Epidermal melanocyte (primary cell): ENCODE measurements around the gene ZNF652.
"Not testable (repeated sequence)": the region's sequence is repeated elsewhere in the genome, so short reads cannot be mapped to it uniquely, and the experiment has no call there.

ENCODE experiments used
- DNase-seq: peaks from one replicate; pipeline ENCODE4 v3.0.0; 2011; ENCODE audit warnings: low spot score; ENCODE audit not compliant: insufficient read length

ZNF652 gene

DNA sequence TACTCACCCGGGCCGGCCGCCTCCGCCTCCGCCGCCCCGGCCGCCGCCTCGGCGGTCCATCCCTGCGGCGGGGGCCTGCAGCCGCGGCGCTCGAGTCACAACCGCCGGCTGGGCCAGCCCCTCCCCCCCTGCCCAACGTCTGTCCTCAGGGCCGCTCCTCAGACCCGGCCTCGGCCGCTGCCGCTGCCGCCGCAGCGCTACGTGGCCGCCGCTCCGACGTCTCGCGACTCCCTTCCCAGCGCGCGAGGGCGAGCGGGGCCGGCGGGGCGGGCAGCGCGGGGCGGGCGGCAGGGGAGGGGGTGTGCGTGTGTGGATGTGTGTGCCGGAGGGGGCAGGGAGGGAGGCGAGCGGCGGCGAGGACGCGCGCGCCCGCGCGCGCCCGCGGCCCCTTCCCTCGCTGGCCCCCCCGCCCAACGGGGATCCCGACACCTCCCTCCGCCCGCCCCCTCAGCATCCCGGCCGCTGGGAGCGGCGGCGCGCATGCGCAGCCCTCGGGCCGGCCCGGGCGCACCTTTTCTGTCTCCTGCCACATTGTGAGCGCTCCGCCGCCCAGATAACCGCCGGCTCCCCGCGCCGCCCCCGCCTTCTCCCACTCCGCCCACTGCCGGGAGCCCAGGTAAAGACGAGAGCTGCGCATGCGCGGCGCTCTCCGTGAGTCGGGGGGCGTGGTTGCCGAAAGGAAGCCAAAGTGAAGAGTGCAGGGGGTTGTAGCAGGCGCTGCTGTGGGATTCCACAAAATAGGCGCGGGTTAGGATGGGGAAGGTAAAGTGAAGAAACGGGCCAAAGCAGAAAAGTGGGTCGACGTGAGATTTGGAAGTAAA lies at the start of gene ZNF652:
Gene ZNF652, minus strand, starts transcription at position 349 of the 821 bp plus-strand sequence. CDS start 44,525 bp downstream, outside the sequence.
- peak; percentile 91 for DNase-seq

GRCh38 chr17:49409066-49409465 lies 47.0 kb upstream of the ZNF652 start:
- DNase-seq: no peak

DNA sequence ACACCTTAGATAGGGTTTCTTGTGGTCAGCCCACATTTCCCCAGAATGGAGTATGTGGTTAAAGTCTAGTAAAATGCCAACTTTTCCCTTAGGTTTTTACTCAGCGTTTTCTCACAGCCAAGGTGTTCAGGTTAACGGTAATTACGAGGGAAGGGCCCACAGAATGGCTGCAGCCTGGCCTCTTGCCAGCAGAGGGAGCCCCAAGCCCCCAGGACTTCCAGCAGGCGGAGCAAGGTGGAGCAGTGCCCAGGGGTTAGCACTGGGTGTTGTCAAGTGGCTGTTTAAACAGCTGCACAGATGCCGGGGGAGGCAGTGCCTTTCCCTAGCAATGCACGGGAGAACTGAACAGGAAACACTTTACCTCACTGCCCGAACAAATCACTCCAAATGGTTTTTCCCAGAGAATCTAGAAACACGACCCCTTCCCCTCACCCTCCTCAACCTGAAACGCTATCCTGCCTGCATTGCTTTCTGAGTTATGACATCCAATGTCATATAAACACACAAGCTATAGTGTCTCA lies 46.0 kb upstream of the ZNF652 start:
- no peak for DNase-seq

GRCh38 chr17:49407086-49407485 lies 45.0 kb upstream of the ZNF652 start:
- no peak for DNase-seq

- DNase-seq: no peak
These were observed 44.5 kb upstream of the ZNF652 start for GRCh38 chr17:49406421-49407061.

DNA sequence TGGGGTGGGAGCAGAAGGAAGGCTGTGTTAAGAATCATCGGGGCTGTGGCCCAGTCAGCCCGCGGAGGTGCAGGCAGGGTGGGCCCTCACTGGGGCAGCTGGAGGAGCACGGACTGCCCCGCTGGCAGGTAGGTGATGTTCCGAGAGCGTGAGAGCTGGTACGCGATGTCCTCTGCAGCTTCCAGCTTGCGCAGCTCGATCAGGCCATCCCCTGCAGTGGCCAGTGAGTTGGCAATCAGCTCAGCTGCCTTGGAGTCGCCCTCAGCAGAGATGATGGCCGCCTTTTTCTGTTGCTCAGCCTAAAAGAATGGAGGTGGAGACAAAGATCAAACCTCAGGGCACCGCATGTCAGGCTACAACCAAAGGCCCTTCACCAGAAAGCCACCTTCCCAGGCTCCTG lies 42.9 kb upstream of the ZNF652 start:
- DNase-seq: no peak

DNA sequence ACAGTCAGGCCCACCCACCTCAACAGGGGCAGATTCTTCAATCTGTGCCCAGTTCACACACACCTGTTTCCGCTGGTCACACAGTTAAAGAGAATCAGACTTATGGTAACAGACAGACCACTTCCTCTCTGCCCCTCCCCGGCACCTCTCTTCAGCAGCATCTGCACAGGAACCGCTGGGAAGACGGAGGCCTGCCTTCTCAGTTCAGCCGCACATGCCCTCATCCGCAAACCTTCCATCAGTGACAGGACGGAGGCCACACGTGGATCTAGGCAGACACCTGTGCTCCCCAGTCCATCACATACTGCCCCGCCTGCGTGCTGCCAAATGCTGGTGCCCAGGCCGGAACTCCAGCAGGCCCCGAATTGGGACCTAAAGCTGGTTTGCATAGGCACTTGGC lies 42.3 kb upstream of the ZNF652 start:
- DNase-seq: no peak

DNA sequence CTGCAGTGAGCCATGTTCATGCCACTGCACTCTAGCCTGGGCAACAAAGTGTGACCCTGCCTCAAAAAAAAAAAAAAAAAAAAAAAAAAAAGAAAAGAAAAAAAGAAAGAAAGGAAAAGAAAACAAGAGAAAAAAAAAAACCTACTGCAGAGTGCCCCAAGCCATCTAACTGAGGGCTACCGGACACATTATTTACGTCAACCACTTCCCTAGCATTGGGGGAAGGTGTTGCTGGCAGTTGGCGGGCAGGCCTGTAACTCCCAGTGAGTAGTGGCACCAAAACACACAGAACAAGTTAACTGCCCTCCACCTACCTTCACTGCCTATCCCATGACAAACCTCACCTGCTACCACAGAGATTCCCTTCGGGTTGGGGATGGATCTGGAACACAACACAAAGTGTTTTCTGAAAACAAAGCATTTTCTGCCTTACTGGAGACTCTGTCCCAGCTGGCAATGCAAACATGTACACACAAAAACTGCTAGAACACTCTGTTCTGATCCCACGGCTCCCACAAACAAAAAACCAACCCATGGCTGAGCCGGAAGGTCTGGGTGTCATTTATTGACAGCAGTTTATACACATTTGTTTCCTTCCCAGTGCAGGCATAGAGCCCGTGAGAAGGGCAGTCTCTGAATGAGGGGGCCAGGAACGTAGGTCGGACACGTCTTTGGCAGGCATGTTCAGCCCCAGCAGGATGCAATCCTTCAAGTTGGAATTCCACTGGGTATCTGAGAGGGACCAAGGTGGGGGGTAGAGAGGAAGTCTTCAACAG lies 41.7 kb upstream of the ZNF652 start:
- no peak for DNase-seq

DNA sequence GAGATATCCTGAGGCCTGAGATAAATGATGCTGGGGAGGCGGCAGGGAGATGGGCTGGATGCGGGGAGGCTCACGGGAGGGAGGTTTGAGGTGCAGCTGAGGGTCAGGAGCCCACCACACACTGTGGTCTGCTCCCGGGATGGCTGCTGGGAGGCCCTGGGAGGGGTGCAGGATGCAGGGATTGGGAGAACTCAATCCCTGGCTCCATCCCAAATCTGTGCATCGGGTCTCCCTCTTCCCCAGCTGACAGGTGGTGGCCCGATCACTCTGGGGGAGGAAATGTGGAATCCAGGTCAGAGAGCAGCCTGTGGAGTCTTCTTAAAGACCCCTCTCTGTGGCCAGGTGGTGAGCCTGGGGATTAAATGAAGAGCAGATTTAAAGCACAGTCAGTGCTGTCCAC lies 40.7 kb upstream of the ZNF652 start:
- DNase-seq: no peak

DNA sequence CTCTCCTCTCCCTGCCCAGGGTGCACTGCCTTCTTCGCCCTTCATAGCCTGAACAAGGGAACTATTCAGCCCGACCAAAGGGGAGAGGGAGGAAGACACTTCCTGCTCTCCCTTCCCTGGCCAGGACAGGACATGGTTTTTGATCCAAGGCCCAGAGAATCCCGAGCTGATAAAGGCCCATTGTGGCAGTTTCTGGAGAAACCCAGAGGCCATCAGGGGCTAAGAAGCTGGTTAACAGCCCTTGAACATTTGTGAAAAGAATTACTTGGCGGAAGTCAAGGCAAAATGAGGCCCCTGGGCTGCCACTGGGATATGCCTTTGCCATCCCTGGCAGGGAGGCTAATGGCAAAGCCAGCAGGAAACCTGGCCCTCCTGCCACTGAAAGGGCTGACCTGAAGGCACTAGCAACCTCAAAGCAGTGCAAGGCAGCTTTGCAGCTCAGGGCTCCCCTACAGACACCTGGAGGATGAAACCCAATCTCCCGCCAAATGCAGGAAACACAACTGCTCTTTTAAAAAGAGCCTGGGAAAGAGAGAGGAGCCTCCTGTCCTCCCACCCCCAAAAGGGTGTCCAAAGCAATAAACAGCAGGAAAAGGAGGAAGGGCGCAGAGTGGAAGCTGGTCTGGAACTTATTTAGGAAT lies 40.0 kb upstream of the ZNF652 start:
- DNase-seq: peak; percentile 83

GRCh38 chr17:49399995-49400394 lies 37.9 kb upstream of the ZNF652 start:
- DNase-seq: no peak

DNA sequence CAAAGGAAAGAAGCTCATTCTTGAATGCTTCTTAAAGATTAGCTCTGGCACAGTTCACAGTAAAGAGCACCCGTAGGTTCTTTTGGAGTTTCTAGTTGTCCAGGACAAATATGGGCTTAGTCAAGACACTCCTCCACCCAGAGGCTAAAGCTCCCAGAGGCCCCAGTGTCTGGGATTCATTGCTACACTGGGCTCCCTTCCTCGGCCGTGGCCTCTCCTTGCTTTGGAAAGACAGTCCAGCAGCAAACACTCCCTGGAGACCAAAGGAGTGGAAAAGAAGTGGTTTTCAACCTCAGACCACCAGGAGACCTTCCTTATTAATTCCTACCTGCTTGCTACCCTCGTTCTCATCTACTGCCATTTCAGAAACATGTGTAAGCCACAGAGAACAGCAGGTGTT lies 35.5 kb upstream of the ZNF652 start:
- no peak for DNase-seq

DNA sequence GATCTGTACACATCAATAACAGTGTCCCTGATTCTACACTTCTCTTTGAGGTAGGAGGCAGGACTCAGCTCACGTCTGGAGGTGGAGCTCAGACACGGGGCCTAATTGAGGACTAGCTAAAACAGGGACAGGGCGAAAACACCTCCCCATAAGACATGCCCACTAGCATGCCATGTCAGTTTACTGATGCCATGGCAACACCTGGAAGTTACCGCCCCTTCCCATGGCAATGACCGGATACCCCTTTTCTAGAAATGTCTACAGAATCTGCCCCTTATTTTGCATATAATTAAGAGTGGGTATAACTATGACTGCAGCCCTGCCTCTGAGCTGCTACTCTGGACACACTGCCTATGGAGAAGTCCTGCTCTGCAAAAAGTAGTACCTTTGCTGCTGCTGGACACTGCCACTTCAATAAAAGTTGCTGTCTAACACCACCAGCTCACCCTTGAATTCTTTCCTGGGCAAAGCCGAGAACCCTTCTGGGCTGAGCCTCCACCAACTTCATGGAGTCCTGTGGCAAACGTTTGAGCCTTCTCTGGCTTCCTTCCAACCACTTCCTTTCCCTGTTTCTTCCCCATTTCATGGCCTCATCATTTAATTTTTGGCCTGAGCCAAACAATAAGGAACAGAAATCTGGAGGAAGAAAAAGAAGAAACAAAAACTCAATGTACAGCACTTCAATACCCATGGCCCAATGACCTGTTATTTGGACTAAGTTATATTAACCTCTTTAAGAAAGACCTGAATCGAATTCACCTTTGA lies 31.6 kb upstream of the ZNF652 start:
- no peak for DNase-seq

- DNase-seq: no peak
These were observed 28.7 kb upstream of the ZNF652 start for GRCh38 chr17:49390548-49391324.

DNA sequence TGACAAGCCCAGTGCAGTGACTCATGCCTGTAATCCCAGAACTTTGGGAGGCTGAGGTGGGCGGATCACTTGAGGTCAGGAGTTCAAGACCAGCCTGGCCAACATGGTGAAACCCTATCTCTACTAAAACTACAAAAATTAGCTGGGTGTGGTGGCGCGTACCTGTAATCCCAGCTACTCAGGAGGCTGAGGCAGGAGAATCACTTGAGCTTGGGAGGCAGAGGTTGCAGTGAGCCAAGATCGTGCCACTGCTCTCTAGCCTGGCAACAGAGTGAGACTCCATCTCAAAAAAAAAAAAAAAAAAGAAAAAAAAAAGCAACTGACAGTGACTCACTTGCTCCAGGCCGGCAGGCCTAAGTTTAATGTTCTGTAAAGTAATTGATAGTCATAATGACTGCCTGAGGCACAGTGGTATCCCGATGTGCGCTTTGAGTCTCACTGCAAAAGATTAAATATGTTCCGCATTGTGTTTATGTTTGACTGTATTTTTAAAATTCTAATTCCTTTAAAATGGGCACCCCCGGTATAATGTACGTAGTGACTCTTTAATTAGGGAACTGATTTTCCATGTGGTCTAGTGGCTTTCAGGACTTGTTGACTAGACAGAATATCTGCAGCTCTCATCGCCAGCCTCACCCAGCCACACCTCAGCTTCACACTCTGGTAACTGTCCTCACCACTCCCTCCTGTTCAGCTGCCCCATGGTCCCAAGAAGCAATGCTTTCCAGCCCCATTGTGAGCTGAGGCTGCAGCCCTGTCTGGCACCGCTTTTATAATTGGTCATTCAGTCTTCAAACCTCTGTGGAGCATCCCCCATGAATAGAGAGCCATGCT lies 27.7 kb upstream of the ZNF652 start:
- DNase-seq: not testable (repeated sequence)

DNA sequence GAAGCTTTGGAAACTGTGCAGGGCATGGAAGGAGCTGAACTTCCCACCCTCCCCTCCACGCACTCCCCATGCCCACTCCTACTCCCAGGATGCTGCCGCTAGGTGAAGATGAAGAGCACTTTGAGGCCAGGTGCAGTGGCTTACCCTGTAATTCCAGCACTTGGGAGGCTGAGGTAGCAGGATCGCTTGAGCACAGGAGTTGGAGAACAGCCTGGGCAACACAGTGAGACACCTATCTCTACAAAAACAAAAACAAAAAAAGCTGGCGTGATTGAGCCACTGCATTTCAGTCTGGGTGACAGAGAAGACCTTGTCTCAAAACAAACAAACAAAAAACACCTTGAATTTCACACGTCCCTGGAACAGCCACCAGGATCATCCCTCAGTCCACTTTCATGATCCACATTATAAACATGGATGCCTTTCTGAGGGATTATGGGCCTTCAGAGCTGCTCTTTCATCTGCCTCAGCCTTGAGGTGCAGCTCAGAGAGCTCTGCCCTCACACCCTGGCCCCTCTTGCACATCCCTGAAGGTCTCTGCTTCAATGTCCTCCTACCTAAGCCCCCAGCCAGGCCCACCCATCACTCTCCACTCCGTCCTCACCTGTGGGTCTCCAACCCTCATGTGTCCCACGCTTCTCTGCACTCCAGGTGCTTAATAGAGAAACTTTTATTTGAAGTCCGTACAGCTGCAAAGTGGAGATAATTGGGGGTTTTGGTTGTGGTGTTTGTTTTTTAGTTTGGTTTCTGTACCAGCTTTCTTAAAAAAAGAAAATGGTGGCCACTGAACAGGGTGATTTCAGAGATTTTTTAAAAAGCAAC lies 26.9 kb upstream of the ZNF652 start:
- DNase-seq: no peak

DNA sequence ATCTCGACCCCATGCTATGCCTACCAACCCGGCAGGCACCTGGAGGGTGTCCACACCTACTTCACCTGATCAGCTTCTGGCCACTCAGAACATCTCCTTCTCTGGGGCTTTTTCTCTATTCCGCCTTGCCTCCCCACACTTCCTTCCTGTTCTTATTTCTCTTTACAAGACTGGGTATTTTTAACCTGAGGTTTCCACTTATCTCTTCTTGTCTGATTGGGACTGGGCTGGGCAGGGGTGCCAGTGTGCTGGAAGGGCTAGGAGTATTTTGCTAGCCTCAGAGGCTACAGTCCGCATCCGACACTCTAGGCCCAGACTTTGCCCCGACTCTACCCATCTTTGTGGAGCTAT lies 26.2 kb upstream of the ZNF652 start:
- DNase-seq: no peak
